Measurements from ENCODE around the gene PLEKHA6.

The PLEKHA6 gene

GRCh38 chr1:204285436-204286305 lies 74.1 kb downstream of the PLEKHA6 start:
- Histone ChIP-seq H3K9me3 (no peaks in the 10 kb centered on the region), H3K27me3 (ENCODE audit: low read depth) (peaks cover 45% of the 10 kb centered on the region), H3K4me1 (no peaks in the 10 kb centered on the region), H3K4me3 (no peak overlapping the region), H3K36me3 (replicated peaks) (no peaks in the 10 kb centered on the region)
- no peak for DNase-seq (ENCODE audit: low spot score in 2 of 2)
- in situ Hi-C loops (cut with MboI; ENCODE audit: low sequenced_read_pairs) = no loop called here

- in situ Hi-C loops (cut with MboI; ENCODE audit: low sequenced_read_pairs) = no loop called here
- no peaks in the 10 kb centered on the region for H3K4me1 ChIP-seq
- H3K27me3 ChIP-seq (ENCODE audit: low read depth) = peaks cover 45% of the 10 kb centered on the region
- no peak overlapping the region for H3K4me3 ChIP-seq
- H3K9me3 ChIP-seq = no peaks in the 10 kb centered on the region
- H3K36me3 ChIP-seq (replicated peaks) = no peaks in the 10 kb centered on the region
- DNase-seq (ENCODE audit: low spot score in 2 of 2) = no peak
Measured at GRCh38 chr1:204284929-204285328, 74.8 kb downstream of the PLEKHA6 start.

- in situ Hi-C loops (cut with MboI; ENCODE audit: low sequenced_read_pairs) = no loop called here
- no peaks in the 10 kb centered on the region for H3K9me3 ChIP-seq
- DNase-seq (ENCODE audit: low spot score in 2 of 2) = no peak
- H3K36me3 ChIP-seq (replicated peaks) = no peaks in the 10 kb centered on the region
- no peaks in the 10 kb centered on the region for H3K4me1 ChIP-seq
- no peak overlapping the region for H3K4me3 ChIP-seq
- peaks cover 47% of the 10 kb centered on the region for H3K27me3 ChIP-seq (ENCODE audit: low read depth)
Measured at GRCh38 chr1:204283711-204284651, 75.7 kb downstream of the PLEKHA6 start.

GRCh38 chr1:204282761-204283221 lies 76.9 kb downstream of the PLEKHA6 start:
- Histone ChIP-seq H3K36me3 (replicated peaks) (no peaks in the 10 kb centered on the region), H3K27me3 (ENCODE audit: low read depth) (peaks cover 44% of the 10 kb centered on the region), H3K9me3 (no peaks in the 10 kb centered on the region), H3K4me3 (no peak overlapping the region), H3K4me1 (no peaks in the 10 kb centered on the region)
- in situ Hi-C loops (cut with MboI; ENCODE audit: low sequenced_read_pairs) = no loop called here
- DNase-seq (ENCODE audit: low spot score in 2 of 2) = no peak

- DNase-seq (ENCODE audit: low spot score in 2 of 2) = no peak
- Histone ChIP-seq H3K36me3 (replicated peaks) (no peaks in the 10 kb centered on the region), H3K27me3 (ENCODE audit: low read depth) (peaks cover 36% of the 10 kb centered on the region), H3K4me3 (no peak overlapping the region), H3K4me1 (no peaks in the 10 kb centered on the region), H3K9me3 (no peaks in the 10 kb centered on the region)
- in situ Hi-C loops (cut with MboI; ENCODE audit: low sequenced_read_pairs) = no loop called here
Measured at GRCh38 chr1:204280099-204280961, 79.4 kb downstream of the PLEKHA6 start.

GRCh38 chr1:204278958-204279357 lies 80.8 kb downstream of the PLEKHA6 start:
- peaks cover 32% of the 10 kb centered on the region for H3K27me3 ChIP-seq (ENCODE audit: low read depth)
- DNase-seq (ENCODE audit: low spot score in 2 of 2) = no peak
- no peaks in the 10 kb centered on the region for H3K9me3 ChIP-seq
- no peaks in the 10 kb centered on the region for H3K36me3 ChIP-seq (replicated peaks)
- H3K4me1 ChIP-seq = no peaks in the 10 kb centered on the region
- no peak overlapping the region for H3K4me3 ChIP-seq
- in situ Hi-C loops (cut with MboI; ENCODE audit: low sequenced_read_pairs) = no loop called here

- no peak overlapping the region for H3K4me3 ChIP-seq
- H3K9me3 ChIP-seq = no peaks in the 10 kb centered on the region
- in situ Hi-C loops (cut with MboI; ENCODE audit: low sequenced_read_pairs) = no loop called here
- DNase-seq (ENCODE audit: low spot score in 2 of 2) = no peak
- no peaks in the 10 kb centered on the region for H3K36me3 ChIP-seq (replicated peaks)
- no peaks in the 10 kb centered on the region for H3K4me1 ChIP-seq
- peaks cover 30% of the 10 kb centered on the region for H3K27me3 ChIP-seq (ENCODE audit: low read depth)
Measured at GRCh38 chr1:204278251-204278650, 81.5 kb downstream of the PLEKHA6 start.

GRCh38 chr1:204277563-204278219 lies 82.0 kb downstream of the PLEKHA6 start:
- Histone ChIP-seq H3K9me3 (no peaks in the 10 kb centered on the region), H3K27me3 (ENCODE audit: low read depth) (peaks cover 30% of the 10 kb centered on the region), H3K36me3 (replicated peaks) (no peaks in the 10 kb centered on the region), H3K4me3 (no peak overlapping the region), H3K4me1 (no peaks in the 10 kb centered on the region)
- DNase-seq (ENCODE audit: low spot score in 2 of 2) = no peak
- in situ Hi-C loops (cut with MboI; ENCODE audit: low sequenced_read_pairs) = no loop called here

- in situ Hi-C loops (cut with MboI; ENCODE audit: low sequenced_read_pairs) = no loop called here
- H3K4me3 ChIP-seq = no peak overlapping the region
- H3K9me3 ChIP-seq = no peaks in the 10 kb centered on the region
- H3K4me1 ChIP-seq = no peaks in the 10 kb centered on the region
- H3K27me3 ChIP-seq (ENCODE audit: low read depth) = peaks cover 35% of the 10 kb centered on the region
- H3K36me3 ChIP-seq (replicated peaks) = no peaks in the 10 kb centered on the region
- no peak for DNase-seq (ENCODE audit: low spot score in 2 of 2)
Measured at GRCh38 chr1:204275695-204276370, 83.9 kb downstream of the PLEKHA6 start.

- in situ Hi-C loops (cut with MboI; ENCODE audit: low sequenced_read_pairs) = no loop called here
- no peaks in the 10 kb centered on the region for H3K4me1 ChIP-seq
- no peaks in the 10 kb centered on the region for H3K36me3 ChIP-seq (replicated peaks)
- no peak overlapping the region for H3K4me3 ChIP-seq
- no peak for DNase-seq (ENCODE audit: low spot score in 2 of 2)
- H3K9me3 ChIP-seq = no peaks in the 10 kb centered on the region
- H3K27me3 ChIP-seq (ENCODE audit: low read depth) = peaks cover 29% of the 10 kb centered on the region
Measured at GRCh38 chr1:204274446-204274845, 85.3 kb downstream of the PLEKHA6 start.

GRCh38 chr1:204272505-204272904 lies 87.2 kb downstream of the PLEKHA6 start:
- no peaks in the 10 kb centered on the region for H3K9me3 ChIP-seq
- in situ Hi-C loops (cut with MboI; ENCODE audit: low sequenced_read_pairs) = no loop called here
- no peaks in the 10 kb centered on the region for H3K4me1 ChIP-seq
- H3K4me3 ChIP-seq = no peak overlapping the region
- peaks cover 14% of the 10 kb centered on the region for H3K27me3 ChIP-seq (ENCODE audit: low read depth)
- no peak for DNase-seq (ENCODE audit: low spot score in 2 of 2)
- no peaks in the 10 kb centered on the region for H3K36me3 ChIP-seq (replicated peaks)

- in situ Hi-C loops (cut with MboI; ENCODE audit: low sequenced_read_pairs) = no loop called here
- Histone ChIP-seq H3K36me3 (replicated peaks) (no peaks in the 10 kb centered on the region), H3K27me3 (ENCODE audit: low read depth) (peaks cover 9% of the 10 kb centered on the region), H3K9me3 (no peaks in the 10 kb centered on the region), H3K4me1 (no peaks in the 10 kb centered on the region), H3K4me3 (no peak overlapping the region)
- no peak for DNase-seq (ENCODE audit: low spot score in 2 of 2)
Measured at GRCh38 chr1:204271970-204272369, 87.8 kb downstream of the PLEKHA6 start.

Data from HAP-1 (cell line).